HepG2 (cell line): ENCODE measurements around the gene SIRT7. TPM values are rescaled to one million over a fixed set of nuclear protein-coding genes. Genes with fewer than 3 reads are reported as not detected.
A peak's percentile ranks its signal among the peaks of the same experiment; 100 is the strongest.

Source experiments
- CEBPB ChIP-seq: IDR thresholded peaks from 2 replicates; pipeline ENCODE4 v1.6.1; 2011; ENCODE audit warnings: low read depth, low read length, improper control_type of control experiment, borderline replicate concordance
- DR1 ChIP-seq: sonication (generic); formaldehyde crosslinking; IDR thresholded peaks from 2 replicates; pipeline ENCODE4 v1.8.0; 2021; ENCODE audit warnings: mild to moderate bottlenecking, missing genetic modification reagents, inconsistent platforms
- DZIP1 ChIP-seq: sonication (generic); formaldehyde crosslinking; IDR thresholded peaks from 2 replicates; pipeline ENCODE4 v1.5.0; 2020; ENCODE audit warnings: mild to moderate bottlenecking, missing genetic modification reagents
- FOXK1 ChIP-seq: sonication (generic); formaldehyde crosslinking; IDR thresholded peaks from 2 replicates; pipeline ENCODE4 v1.4.0; 2020; ENCODE audit warnings: low read depth, missing genetic modification reagents, borderline replicate concordance
- HNRNPL ChIP-seq: fragments of 200-400 bp; formaldehyde crosslinking; IDR thresholded peaks from 2 replicates; pipeline ENCODE4 v1.6.1; 2017; ENCODE audit warnings: mild to moderate bottlenecking, low read depth, low read length
- KDM4B ChIP-seq: sonication (generic); formaldehyde crosslinking; IDR thresholded peaks from 2 replicates; pipeline ENCODE4 v1.4.0; 2020; ENCODE audit warnings: missing genetic modification reagents
- KLF11 ChIP-seq: IDR thresholded peaks from 2 replicates; pipeline ENCODE4 v1.6.1; 2016; ENCODE audit warnings: missing compliant biosample characterization
- POGZ ChIP-seq: sonication (generic); formaldehyde crosslinking; IDR thresholded peaks from 2 replicates; pipeline ENCODE4 v1.4.0; 2020; ENCODE audit warnings: mild to moderate bottlenecking, missing genetic modification reagents
- RBM22 ChIP-seq: fragments of 200-400 bp; formaldehyde crosslinking; optimal IDR thresholded peaks from 2 replicates; pipeline ENCODE3; 2017; ENCODE audit warnings: mild to moderate bottlenecking, low read length, moderate library complexity
- RNF2 ChIP-seq: fragments of 450-650 bp; conservative IDR thresholded peaks from 2 replicates; pipeline ENCODE4 v1.6.1; 2016; ENCODE audit warnings: low read depth
- TEAD3 ChIP-seq: optimal IDR thresholded peaks from 2 replicates; pipeline ENCODE3; 2016; ENCODE audit warnings: borderline replicate concordance
- YY1 ChIP-seq: IDR thresholded peaks from 2 replicates; pipeline ENCODE4 v1.6.1; 2011; ENCODE audit warnings: low read length, low read depth, moderate library complexity, mild to moderate bottlenecking; ENCODE audit not compliant: insufficient read depth, insufficient replicate concordance
- ZBTB46 ChIP-seq: sonication (generic); formaldehyde crosslinking; IDR thresholded peaks from 2 replicates; pipeline ENCODE4 v1.4.0; 2020; ENCODE audit warnings: mild to moderate bottlenecking, missing genetic modification reagents, borderline replicate concordance
- ZFP37 ChIP-seq: sonication (generic); formaldehyde crosslinking; IDR thresholded peaks from 2 replicates; pipeline ENCODE4 v1.4.0; 2020; ENCODE audit warnings: missing genetic modification reagents, borderline replicate concordance
- ZNF530 ChIP-seq: sonication (generic); formaldehyde crosslinking; IDR thresholded peaks from 2 replicates; pipeline ENCODE4 v1.5.0; 2020; ENCODE audit warnings: low read depth, mild to moderate bottlenecking, missing genetic modification reagents
- ZNF768 ChIP-seq: sonication (generic); formaldehyde crosslinking; IDR thresholded peaks from 2 replicates; pipeline ENCODE4 v1.4.0; 2020; ENCODE audit warnings: missing genetic modification reagents
- ZNF782 ChIP-seq: sonication (generic); formaldehyde crosslinking; IDR thresholded peaks from 2 replicates; pipeline ENCODE4 v1.4.0; 2020; ENCODE audit warnings: missing genetic modification reagents, mild to moderate bottlenecking, borderline replicate concordance
- ZUFSP ChIP-seq: sonication (generic); formaldehyde crosslinking; IDR thresholded peaks from 2 replicates; pipeline ENCODE4 v1.9.0; 2021; ENCODE audit warnings: missing genetic modification reagents, mild to moderate bottlenecking, borderline replicate concordance
- polyA plus RNA-seq, 8 experiments: library from polyadenylated mRNA; depleted of rRNA in 3 of 8; stranded (reverse) in 7 of 8; unstranded in 1 of 8; fragments of >200 nt; fragmentation: Illumina TruSeq in 4 of 8; extraction: Trizol in 4 of 8; gene quantifications; 2 replicates each; pipeline versions ENCODE4 v1.2.1 to v1.2.3, GENCODE V29; 2011 to 2016; ENCODE audit warnings: low read depth in 4 of 8, missing spikeins in 1 of 8, mixed read lengths in 1 of 8; ENCODE audit not compliant: insufficient read depth in 1 of 8
- total RNA-seq, 5 experiments: library from RNA; depleted of rRNA; stranded (reverse); fragments of >200 nt; fragmentation: Illumina TruSeq; extraction: Trizol; gene quantifications; 2 replicates each; pipeline ENCODE4 v1.2.3, GENCODE V29; 2016; ENCODE audit warnings: low read depth in 1 of 5
- TF ChIP-seq, protein P1 (sequence below): sonication (generic); formaldehyde crosslinking; IDR thresholded peaks from 2 replicates; pipeline ENCODE4 v1.5.0; 2020; ENCODE audit warnings: mild to moderate bottlenecking, missing genetic modification reagents, borderline replicate concordance
- TF ChIP-seq, protein P2 (sequence below): sonication (generic); formaldehyde crosslinking; IDR thresholded peaks from 2 replicates; pipeline ENCODE4 v1.4.0; 2020; ENCODE audit warnings: missing genetic modification reagents

Gene SIRT7
- total and polyA plus RNA-seq, 2 of the 13 experiments (the other 11 are each of a cell fraction or from before 2014, with no cell fraction given): 8.3 to 24.8 TPM

DNA sequence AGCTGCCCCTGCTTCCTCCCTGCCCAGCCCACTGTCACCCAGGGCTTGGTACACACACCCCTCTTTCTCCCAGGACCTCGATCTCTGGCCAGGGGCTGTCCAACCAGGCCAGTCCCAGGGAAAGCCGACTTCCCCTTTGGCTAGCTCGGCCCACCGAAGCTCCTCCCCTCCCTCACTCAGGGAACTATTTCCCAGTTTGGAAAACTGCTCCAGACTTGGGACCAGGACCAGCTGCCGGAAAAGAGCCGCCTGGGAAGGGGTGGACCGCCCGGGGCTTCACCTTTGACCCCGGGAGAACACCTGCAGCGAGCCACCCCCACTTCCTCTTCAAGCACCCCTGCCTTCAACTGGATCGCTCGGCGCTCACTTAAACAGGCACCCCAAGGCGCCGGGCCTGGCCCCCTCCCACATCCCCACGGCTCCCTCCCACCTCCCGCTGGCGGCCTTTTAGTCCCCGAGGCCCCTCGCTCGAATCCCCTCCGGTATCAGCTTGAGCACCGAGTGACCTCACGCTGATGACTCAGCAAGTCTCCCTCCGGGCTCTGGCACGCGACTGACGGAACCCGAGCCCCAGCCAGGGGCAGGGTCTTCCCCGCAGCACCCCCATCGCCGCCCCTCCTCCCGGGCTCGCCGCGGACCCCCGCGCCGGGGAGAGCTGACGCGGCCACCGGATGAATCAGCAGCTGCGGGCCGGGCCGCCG lies 8.6 kb upstream of the SIRT7 start (continued):
- TF ChIP-seq, protein P1, sequence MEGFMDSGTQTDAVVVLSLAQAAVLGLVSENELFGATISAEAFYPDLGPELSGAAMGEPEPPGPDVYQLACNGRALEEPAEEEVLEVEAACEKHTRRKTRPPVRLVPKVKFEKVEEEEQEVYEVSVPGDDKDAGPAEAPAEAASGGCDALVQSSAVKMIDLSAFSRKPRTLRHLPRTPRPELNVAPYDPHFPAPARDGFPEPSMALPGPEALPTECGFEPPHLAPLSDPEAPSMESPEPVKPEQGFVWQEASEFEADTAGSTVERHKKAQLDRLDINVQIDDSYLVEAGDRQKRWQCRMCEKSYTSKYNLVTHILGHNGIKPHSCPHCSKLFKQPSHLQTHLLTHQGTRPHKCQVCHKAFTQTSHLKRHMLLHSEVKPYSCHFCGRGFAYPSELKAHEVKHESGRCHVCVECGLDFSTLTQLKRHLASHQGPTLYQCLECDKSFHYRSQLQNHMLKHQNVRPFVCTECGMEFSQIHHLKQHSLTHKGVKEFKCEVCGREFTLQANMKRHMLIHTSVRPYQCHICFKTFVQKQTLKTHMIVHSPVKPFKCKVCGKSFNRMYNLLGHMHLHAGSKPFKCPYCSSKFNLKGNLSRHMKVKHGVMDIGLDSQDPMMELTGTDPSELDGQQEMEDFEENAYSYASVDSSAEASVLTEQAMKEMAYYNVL (CRISPR knock-in tag): 0 out of 2 replicates have a peak, but pooled peaks have one; percentile 56
- TF ChIP-seq TEAD3 (CRISPR knock-in tag): no peak
- peak; percentile 60 for TF ChIP-seq ZNF768 (CRISPR knock-in tag)
- TF ChIP-seq RNF2: no peak
- no peak; the same call in 1 of the 2 replicates for TF ChIP-seq ZNF782 (CRISPR knock-in tag)
- TF ChIP-seq POGZ (CRISPR knock-in tag): peak; percentile 59; the same call in 1 of the 2 replicates
- TF ChIP-seq CEBPB: no peak
- TF ChIP-seq KDM4B (CRISPR knock-in tag): no peak
- TF ChIP-seq, protein P2, sequence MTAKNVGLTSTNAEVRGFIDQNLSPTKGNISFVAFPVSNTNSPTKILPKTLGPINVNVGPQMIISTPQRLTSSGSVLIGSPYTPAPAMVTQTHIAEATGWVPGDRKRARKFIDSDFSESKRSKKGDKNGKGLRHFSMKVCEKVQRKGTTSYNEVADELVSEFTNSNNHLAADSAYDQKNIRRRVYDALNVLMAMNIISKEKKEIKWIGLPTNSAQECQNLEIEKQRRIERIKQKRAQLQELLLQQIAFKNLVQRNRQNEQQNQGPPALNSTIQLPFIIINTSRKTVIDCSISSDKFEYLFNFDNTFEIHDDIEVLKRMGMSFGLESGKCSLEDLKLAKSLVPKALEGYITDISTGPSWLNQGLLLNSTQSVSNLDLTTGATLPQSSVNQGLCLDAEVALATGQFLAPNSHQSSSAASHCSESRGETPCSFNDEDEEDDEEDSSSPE (CRISPR knock-in tag): 0 out of 2 replicates have a peak, but pooled peaks have one; percentile 39
- peak; percentile 26; the same call in 1 of the 2 replicates for TF ChIP-seq DZIP1 (CRISPR knock-in tag)
- TF ChIP-seq RBM22: no peak
- TF ChIP-seq ZUFSP: no peak
- peak; percentile 61; the same call in 1 of the 2 replicates for TF ChIP-seq ZFP37 (CRISPR knock-in tag)
- peak; percentile 86 for TF ChIP-seq HNRNPL
- TF ChIP-seq ZNF530: no peak
- TF ChIP-seq FOXK1: no peak
- TF ChIP-seq KLF11 (CRISPR knock-in tag): no peak; the same call in 1 of the 2 replicates
- no peak; the same call in 1 of the 2 replicates for TF ChIP-seq ZBTB46 (CRISPR knock-in tag)
- TF ChIP-seq YY1: no peak
- peak; percentile 77; the same call in 1 of the 2 replicates for TF ChIP-seq DR1 (CRISPR knock-in tag)
